PC-9 (cell line): ENCODE data around the gene TLCD3B.
"Not testable (repeated sequence)": the region's sequence is repeated elsewhere in the genome, so short reads cannot be mapped to it uniquely, and the experiment has no call there.

ENCODE experiments used
- CTCF ChIP-seq: fragments of 200-600 bp; sonication (generic); conservative IDR thresholded peaks from 2 replicates; pipeline ENCODE4 v1.6.1; 2017; ENCODE audit warnings: mixed run types, antibody characterized with exemption, mild to moderate bottlenecking, moderate library complexity
- EZH2 ChIP-seq: fragments of 200-600 bp; sonication (generic); IDR thresholded peaks from 2 replicates; pipeline ENCODE4 v1.8.0; 2017; ENCODE audit warnings: antibody characterized with exemption, low read depth

DNA sequence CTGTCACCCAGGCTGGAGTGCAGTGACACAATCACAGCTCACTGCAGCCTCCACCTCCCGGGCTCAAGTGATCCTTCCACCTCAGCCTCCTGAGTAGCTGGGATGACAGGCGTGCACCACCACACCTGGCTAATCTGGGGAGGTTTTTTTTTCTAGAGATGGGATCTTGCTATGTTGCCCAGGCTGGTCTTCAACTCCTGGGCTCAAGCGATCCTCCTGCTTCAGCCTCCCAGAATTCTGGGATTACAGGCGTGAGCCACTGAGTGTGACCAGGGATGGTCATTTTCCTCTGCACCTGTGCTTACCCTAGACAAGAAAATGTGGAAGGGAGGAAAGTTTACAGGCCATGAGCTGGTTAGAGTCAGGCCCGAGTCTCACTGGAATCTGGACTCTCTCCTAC is 9.6 kb upstream of the TLCD3B start:
- TF ChIP-seq CTCF, EZH2: not testable (repeated sequence)
